ENCODE data around the gene SLC43A2.

- no peak for TF ChIP-seq CTCF (IDR thresholded peaks at IDR 0.05)
- no peak for TF ChIP-seq POLR2AphosphoS5 (IDR thresholded peaks at IDR 0.05)
- TF ChIP-seq POLR2A (IDR thresholded peaks at IDR 0.05): no peak
- TF ChIP-seq EP300 (IDR thresholded peaks at IDR 0.05): no peak
Measured at GRCh38 chr17:1563786-1564613, 64.6 kb downstream of the SLC43A2 start.

Data from upper lobe of left lung (tissue), 4 donors.